RWPE2 (cell line): ENCODE data around the gene IARS1.

Experiments used
- ATAC-seq: fragments of 200-7000 bp; cut with Tn5 transposase; 3 replicates; pipeline ENCODE4 v1.9.1; 2021; ENCODE audit warnings: low read depth
- DNase-seq: peaks from one replicate; pipeline ENCODE4 v3.0.0-alpha.2; 2020; ENCODE audit warnings: low spot score
- H3K27ac ChIP-seq: fragments of 450-650 bp; 2 replicates; pipeline ENCODE4 v1.5.1; 2017; ENCODE audit warnings: mild to moderate bottlenecking; ENCODE audit not compliant: poor library complexity, severe bottlenecking
- H3K27me3 ChIP-seq: fragments of 250-450 bp; sonication (Bioruptor Pico); 2 replicates; pipeline ENCODE4 v1.5.1; 2021; ENCODE audit warnings: mild to moderate bottlenecking, moderate library complexity; ENCODE audit not compliant: insufficient read depth, poor library complexity, severe bottlenecking
- H3K36me3 ChIP-seq: fragments of 250-450 bp; sonication (Bioruptor Pico); 2 replicates; pipeline ENCODE4 v1.5.1; 2020; ENCODE audit warnings: low read depth, mild to moderate bottlenecking, moderate library complexity
- H3K4me1 ChIP-seq: fragments of 250-450 bp; sonication (Bioruptor Pico); 2 replicates; pipeline ENCODE4 v1.5.1; 2021; ENCODE audit warnings: mild to moderate bottlenecking, moderate library complexity; ENCODE audit not compliant: insufficient read depth, poor library complexity, severe bottlenecking
- H3K4me3 ChIP-seq: fragments of 250-450 bp; sonication (Bioruptor Pico); 2 replicates; pipeline ENCODE4 v1.5.1; 2021; ENCODE audit warnings: mild to moderate bottlenecking, moderate library complexity; ENCODE audit not compliant: severe bottlenecking
- H3K9me3 ChIP-seq: fragments of 250-450 bp; sonication (Bioruptor Pico); 2 replicates; pipeline ENCODE4 v1.5.1; 2021; ENCODE audit warnings: mild to moderate bottlenecking, moderate library complexity; ENCODE audit not compliant: severe bottlenecking
- TF ChIP-seq, protein P1 (sequence below): fragments of 450-650 bp; IDR thresholded peaks from one replicate; pipeline ENCODE4 v1.5.1; 2017; ENCODE audit warnings: mild to moderate bottlenecking, moderate library complexity; ENCODE audit not compliant: poor library complexity, severe bottlenecking

The IARS1 gene

GRCh38 chr9:92312887-92313623, 19.6 kb upstream of the IARS1 start:
- TF ChIP-seq, protein P1, sequence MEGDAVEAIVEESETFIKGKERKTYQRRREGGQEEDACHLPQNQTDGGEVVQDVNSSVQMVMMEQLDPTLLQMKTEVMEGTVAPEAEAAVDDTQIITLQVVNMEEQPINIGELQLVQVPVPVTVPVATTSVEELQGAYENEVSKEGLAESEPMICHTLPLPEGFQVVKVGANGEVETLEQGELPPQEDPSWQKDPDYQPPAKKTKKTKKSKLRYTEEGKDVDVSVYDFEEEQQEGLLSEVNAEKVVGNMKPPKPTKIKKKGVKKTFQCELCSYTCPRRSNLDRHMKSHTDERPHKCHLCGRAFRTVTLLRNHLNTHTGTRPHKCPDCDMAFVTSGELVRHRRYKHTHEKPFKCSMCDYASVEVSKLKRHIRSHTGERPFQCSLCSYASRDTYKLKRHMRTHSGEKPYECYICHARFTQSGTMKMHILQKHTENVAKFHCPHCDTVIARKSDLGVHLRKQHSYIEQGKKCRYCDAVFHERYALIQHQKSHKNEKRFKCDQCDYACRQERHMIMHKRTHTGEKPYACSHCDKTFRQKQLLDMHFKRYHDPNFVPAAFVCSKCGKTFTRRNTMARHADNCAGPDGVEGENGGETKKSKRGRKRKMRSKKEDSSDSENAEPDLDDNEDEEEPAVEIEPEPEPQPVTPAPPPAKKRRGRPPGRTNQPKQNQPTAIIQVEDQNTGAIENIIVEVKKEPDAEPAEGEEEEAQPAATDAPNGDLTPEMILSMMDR, result no peak
- H3K4me1 ChIP-seq, result peaks cover 14% of the 10 kb centered on the region
- no peak for DNase-seq
- H3K27ac ChIP-seq, result peak overlapping the region; percentile 71
- no peak overlapping the region for H3K4me3 ChIP-seq
- H3K27me3 ChIP-seq, result no peaks in the 10 kb centered on the region
- peaks cover 74% of the 10 kb centered on the region for H3K36me3 ChIP-seq
- H3K9me3 ChIP-seq, result no peaks in the 10 kb centered on the region
- peak; percentile 87 for ATAC-seq

DNA sequence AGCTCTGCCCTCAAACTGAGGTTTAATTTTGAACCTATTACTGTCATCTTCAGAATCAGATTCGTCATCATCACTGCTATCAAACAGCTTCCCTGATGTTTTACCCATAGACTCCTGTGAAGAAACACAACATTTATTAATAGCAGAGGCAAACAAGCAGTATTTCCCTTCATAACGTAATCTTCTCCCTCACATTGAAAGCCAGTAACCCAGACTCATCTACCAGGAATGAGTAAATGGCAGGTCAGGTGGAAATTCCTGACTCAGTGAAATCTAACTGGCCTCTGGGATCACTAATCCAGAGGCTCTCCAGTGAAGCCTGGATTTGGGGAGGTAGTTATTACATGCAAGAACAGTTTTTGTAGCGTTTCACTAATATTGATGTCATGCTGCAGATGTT, 17.1 kb upstream of the IARS1 start:
- H3K9me3 ChIP-seq, result no peaks in the 10 kb centered on the region
- peaks cover 14% of the 10 kb centered on the region for H3K4me1 ChIP-seq

DNA sequence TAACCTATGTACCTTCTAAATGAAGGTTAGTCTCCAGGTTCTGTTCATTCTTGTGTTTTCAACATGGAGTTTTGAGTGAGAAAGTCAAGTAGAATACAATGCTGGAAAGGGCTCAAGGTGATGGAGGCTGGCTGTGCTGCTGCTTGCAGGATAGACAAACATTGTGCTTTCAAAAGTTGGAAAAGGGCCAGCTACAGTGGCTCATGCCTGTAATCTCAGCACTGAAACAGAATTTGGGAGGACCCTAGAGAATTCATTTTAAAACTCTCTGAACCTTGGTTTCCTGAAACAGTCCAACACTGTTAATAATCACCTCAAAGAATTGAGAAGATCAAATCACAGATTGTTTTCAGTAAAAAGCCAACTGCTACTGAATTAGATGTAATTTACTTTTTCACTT, 15.4 kb upstream of the IARS1 start:
- Histone ChIP-seq H3K27ac (no peak overlapping the region), H3K36me3 (peaks cover 86% of the 10 kb centered on the region), H3K4me1 (peaks cover 14% of the 10 kb centered on the region), H3K9me3 (no peaks in the 10 kb centered on the region), H3K4me3 (no peak overlapping the region), H3K27me3 (no peaks in the 10 kb centered on the region)
- TF ChIP-seq, protein P1, result no peak
- ATAC-seq (no peak), DNase-seq (no peak)

More for the DNA sequence above, 17.1 kb upstream of the IARS1 start:
- Histone ChIP-seq H3K4me3 (no peak overlapping the region), H3K27me3 (no peaks in the 10 kb centered on the region), H3K27ac (no peak overlapping the region), H3K36me3 (peaks cover 75% of the 10 kb centered on the region)
- TF ChIP-seq, protein P1, result no peak
- DNase-seq (no peak), ATAC-seq (no peak)

- Histone ChIP-seq H3K4me3 (no peak overlapping the region), H3K36me3 (peaks cover 89% of the 10 kb centered on the region), H3K4me1 (no peaks in the 10 kb centered on the region), H3K27me3 (no peaks in the 10 kb centered on the region), H3K9me3 (no peaks in the 10 kb centered on the region), H3K27ac (no peak overlapping the region)
- TF ChIP-seq, protein P1, result no peak
- DNase-seq (no peak), ATAC-seq (no peak)
These were observed 7.4 kb upstream of the IARS1 start for GRCh38 chr9:92300936-92301335.

GRCh38 chr9:92299116-92299515, 5.6 kb upstream of the IARS1 start:
- no peak for DNase-seq
- Histone ChIP-seq H3K27me3 (no peaks in the 10 kb centered on the region), H3K9me3 (no peaks in the 10 kb centered on the region), H3K4me1 (peaks cover 9% of the 10 kb centered on the region), H3K4me3 (no peak overlapping the region), H3K36me3 (peaks cover 71% of the 10 kb centered on the region), H3K27ac (no peak overlapping the region)
- ATAC-seq, result no peak
- TF ChIP-seq, protein P1, result no peak
